Large intestine (tissue), 12 donors: Measurements from ENCODE around the gene SETD4. TPM values are rescaled to one million over a fixed set of nuclear protein-coding genes. Genes with fewer than 3 reads are reported as not detected.
A peak's percentile ranks its signal among the peaks of the same experiment; 100 is the strongest.
"Not testable (repeated sequence)": the region's sequence is repeated elsewhere in the genome, so short reads cannot be mapped to it uniquely, and the experiment has no call there.

ENCODE experiments used
- DNase-seq, 2 donors: peaks; one replicate each; pipeline versions ENCODE4 v3.0.0 to v3.0.0-alpha.2; 2013
- H3K27ac ChIP-seq: one replicate; pipeline ENCODE4 v1.5.1; 2013; ENCODE audit warnings: low read length
- H3K27me3 ChIP-seq: 2 replicates; pipeline ENCODE4 v1.6.1; 2013; ENCODE audit warnings: low read length; ENCODE audit not compliant: control insufficient read depth, insufficient read depth
- H3K36me3 ChIP-seq: 2 replicates; pipeline ENCODE4 v1.6.1; 2013; ENCODE audit warnings: low read length; ENCODE audit not compliant: control insufficient read depth, insufficient read depth
- H3K4me1 ChIP-seq: one replicate; pipeline ENCODE4 v1.6.1; 2013; ENCODE audit warnings: low read length; ENCODE audit not compliant: control insufficient read depth, insufficient read depth
- H3K4me3 ChIP-seq: one replicate; pipeline ENCODE4 v1.5.1; 2013; ENCODE audit warnings: low read length
- H3K9me3 ChIP-seq: one replicate; pipeline ENCODE4 v1.6.1; 2013; ENCODE audit warnings: mild to moderate bottlenecking, low read depth, low read length, moderate library complexity; ENCODE audit not compliant: control insufficient read depth
- WGBS: methylation state at CpG from one replicate; pipeline ENCODE4 v1.1.5; 2013; ENCODE audit warnings: low lambda C conversion rate; ENCODE audit not compliant: insufficient coverage; 5-methylcytosine and 5-hydroxymethylcytosine counted together
- long read RNA-seq, 11 donors: transcript quantifications; one replicate each; lab custom pipeline, GENCODE V29; 2026
- polyA plus RNA-seq: library from polyadenylated mRNA; unstranded; fragments of 120-200 nt; gene quantifications from one replicate; pipeline ENCODE4 v1.2.1, GENCODE V29; 2013

SETD4 gene
- 23.1 TPM for polyA plus RNA-seq
- long read RNA-seq, donor 1 = 0 reads
- long read RNA-seq, donor 2, partial matches to known transcripts = 0 of 1 reads
- long read RNA-seq, donor 2, other reads (novel, unspliced or antisense) = 0 of 1 reads
- long read RNA-seq, donor 3, partial matches to known transcripts = 5 of 5 reads
- long read RNA-seq, donor 3, other reads (novel, unspliced or antisense) = 0 of 5 reads
- long read RNA-seq, donor 4, partial matches to known transcripts = 6 of 6 reads
- long read RNA-seq, donor 4, other reads (novel, unspliced or antisense) = 0 of 6 reads
- long read RNA-seq, donor 5 = 0 reads
- long read RNA-seq, donor 6, partial matches to known transcripts = 7 of 8 reads
- long read RNA-seq, donor 6, other reads (novel, unspliced or antisense) = 0 of 8 reads
- long read RNA-seq, donor 7, partial matches to known transcripts = 6 of 7 reads
- long read RNA-seq, donor 7, other reads (novel, unspliced or antisense) = 0 of 7 reads
- long read RNA-seq, donor 8, partial matches to known transcripts = 177 of 178 reads
- long read RNA-seq, donor 8, other reads (novel, unspliced or antisense) = 0 of 178 reads
- long read RNA-seq, donor 9, partial matches to known transcripts = 0 of 2 reads
- long read RNA-seq, donor 9, other reads (novel, unspliced or antisense) = 0 of 2 reads
- long read RNA-seq, donor 10, partial matches to known transcripts = 0 of 1 reads
- long read RNA-seq, donor 10, other reads (novel, unspliced or antisense) = 0 of 1 reads
- long read RNA-seq, donor 11 = 0 reads

DNA sequence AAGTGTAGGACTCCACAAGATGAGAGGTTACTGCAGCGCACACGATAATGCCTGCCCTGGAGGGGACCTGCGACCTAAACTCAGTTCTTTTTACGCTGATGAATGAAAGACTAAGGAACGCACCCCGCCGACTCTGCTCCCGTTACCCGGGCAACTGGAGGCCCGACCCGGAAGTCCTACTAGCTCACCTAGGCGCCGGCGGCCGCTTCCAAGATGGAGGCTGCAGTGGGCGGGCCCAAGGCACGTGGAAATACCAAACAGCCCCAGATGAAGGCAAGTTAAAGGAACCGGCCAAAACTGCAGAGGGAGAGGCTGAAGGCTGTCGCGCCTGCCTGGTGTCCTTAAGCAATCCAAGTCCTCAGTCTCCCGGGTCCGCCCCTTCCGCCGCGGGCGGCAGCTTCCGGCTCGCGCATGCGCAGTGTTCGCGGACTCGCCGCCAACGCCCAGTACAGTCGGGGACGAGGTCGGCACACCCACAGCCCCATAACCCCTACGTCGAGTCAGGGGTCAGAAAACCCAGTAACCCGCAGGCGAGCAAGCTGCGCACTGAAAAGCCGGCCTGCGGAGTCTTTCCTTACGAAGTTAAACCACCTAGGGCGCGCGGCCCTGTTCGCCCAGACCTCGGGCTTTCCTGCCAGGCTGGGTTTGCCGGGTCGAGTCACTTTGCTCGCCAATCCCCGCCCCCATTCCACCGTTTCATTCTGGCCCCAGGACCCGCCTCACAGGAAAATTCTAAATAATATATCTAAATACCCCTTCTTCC lies at the start of gene SETD4:
Gene SETD4 (minus strand): TSS at position 368 of the 763 bp plus-strand sequence. CDS start 1,638 bp downstream, outside the sequence.
- Histone ChIP-seq H3K27ac (peak within 1 kb of the TSS; percentile 97), H3K4me1 (peaks cover 24% of the 10 kb centered on the region), H3K4me3 (peak within 1 kb of the TSS; percentile 95), H3K36me3 (peaks cover 26% of the 10 kb centered on the region), H3K27me3 (no peaks in the 10 kb centered on the region), H3K9me3 (no peaks in the 10 kb centered on the region)
- peak; percentile 89 to 93 for DNase-seq
- WGBS = no CpG with 5 or more reads among the region's 57 CpGs

- no peak overlapping the region for H3K4me3 ChIP-seq
- 90% methylated on average over 6 of the region's 10 CpGs for WGBS
- peaks cover 16% of the 10 kb centered on the region for H3K4me1 ChIP-seq
- peaks cover 7% of the 10 kb centered on the region for H3K27me3 ChIP-seq
- H3K36me3 ChIP-seq = no peaks in the 10 kb centered on the region
- H3K9me3 ChIP-seq = no peaks in the 10 kb centered on the region
- DNase-seq = no peak
- no peak overlapping the region for H3K27ac ChIP-seq
Measured at GRCh38 chr21:36109868-36110267, 49.5 kb upstream of the SETD4 start.

- H3K27ac ChIP-seq = no peak overlapping the region
- H3K9me3 ChIP-seq = no peaks in the 10 kb centered on the region
- no peaks in the 10 kb centered on the region for H3K36me3 ChIP-seq
- peaks cover 14% of the 10 kb centered on the region for H3K27me3 ChIP-seq
- 77% methylated on average over 3 of the region's 4 CpGs for WGBS
- DNase-seq = no peak
- H3K4me3 ChIP-seq = no peak overlapping the region
- no peaks in the 10 kb centered on the region for H3K4me1 ChIP-seq
Measured at GRCh38 chr21:36105327-36105842, 45.1 kb upstream of the SETD4 start.

DNA sequence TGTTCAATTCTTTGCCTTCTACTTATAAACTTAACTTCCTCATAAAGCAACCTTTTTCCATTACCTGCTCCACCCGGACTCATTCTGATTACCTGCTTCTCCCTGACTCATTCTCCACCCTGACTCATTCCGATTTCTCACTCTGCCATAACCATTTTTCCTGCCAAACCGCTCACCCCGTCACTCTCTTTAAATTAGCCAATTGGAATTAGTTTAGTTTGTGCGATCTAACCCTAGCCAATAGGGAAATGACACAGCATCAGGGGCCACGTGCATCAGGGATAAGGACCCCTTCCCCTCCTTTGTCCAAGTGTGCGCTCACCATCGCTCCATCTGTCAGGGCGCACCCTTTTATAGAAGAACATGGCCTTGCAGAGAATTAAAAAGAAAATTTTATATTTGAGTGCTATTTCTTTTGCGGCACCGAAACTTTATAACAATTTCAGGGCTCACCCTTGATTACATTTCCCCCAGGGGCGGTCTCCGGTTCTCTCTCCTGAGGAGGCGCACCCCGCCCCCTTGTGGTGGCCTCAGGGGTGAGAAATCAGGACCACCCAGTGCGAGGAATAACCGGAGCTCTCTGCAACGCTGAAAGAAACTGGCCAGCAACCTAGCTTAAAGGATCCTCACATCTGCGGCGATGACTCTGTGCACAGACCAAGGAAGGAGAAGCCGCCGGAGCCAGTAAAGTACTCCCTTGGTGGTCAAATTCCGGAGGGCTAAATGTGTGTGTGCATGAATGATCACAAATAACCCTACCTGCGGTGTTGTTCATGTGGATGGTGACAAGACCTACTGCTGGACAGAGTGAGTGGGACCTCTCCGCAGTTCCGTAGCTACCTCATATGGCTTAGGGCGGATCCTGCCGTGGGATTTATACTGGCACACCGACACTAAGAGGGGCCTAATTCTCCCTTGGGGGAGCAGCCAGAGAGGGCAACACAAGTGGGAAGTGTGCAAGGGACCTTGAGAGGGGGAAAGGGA lies 44.3 kb upstream of the SETD4 start:
- peaks cover 16% of the 10 kb centered on the region for H3K27me3 ChIP-seq
- H3K4me1 ChIP-seq = no peaks in the 10 kb centered on the region
- H3K27ac ChIP-seq = no peak overlapping the region
- H3K36me3 ChIP-seq = no peaks in the 10 kb centered on the region
- peak; percentile 29 to 37 for DNase-seq
- no peaks in the 10 kb centered on the region for H3K9me3 ChIP-seq
- WGBS = 60% methylated on average over 2 of the region's 29 CpGs
- H3K4me3 ChIP-seq = no peak overlapping the region

DNA sequence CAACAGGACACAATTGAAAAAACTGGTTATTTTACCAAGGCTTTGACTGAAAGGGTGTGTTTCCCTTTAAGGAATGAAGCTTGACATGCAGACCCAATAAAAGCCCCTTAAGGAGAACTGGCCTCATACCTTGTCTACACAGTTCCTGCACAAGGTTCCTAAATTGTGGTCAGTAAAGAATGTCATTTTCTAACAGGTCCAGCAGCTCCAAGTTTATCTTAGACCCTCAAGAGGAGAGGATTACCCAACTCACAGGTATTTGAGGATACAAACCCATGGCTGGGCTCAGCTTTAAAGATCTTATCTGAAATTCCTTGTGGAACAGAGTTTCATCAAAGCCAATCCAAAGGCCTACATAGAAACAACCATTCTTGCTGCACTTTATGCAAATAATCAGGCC lies 43.1 kb upstream of the SETD4 start:
- H3K4me3 ChIP-seq = no peak overlapping the region
- DNase-seq = no peak
- H3K36me3 ChIP-seq = no peaks in the 10 kb centered on the region
- no peaks in the 10 kb centered on the region for H3K4me1 ChIP-seq
- H3K27me3 ChIP-seq = peaks cover 16% of the 10 kb centered on the region
- no peaks in the 10 kb centered on the region for H3K9me3 ChIP-seq
- no peak overlapping the region for H3K27ac ChIP-seq

DNA sequence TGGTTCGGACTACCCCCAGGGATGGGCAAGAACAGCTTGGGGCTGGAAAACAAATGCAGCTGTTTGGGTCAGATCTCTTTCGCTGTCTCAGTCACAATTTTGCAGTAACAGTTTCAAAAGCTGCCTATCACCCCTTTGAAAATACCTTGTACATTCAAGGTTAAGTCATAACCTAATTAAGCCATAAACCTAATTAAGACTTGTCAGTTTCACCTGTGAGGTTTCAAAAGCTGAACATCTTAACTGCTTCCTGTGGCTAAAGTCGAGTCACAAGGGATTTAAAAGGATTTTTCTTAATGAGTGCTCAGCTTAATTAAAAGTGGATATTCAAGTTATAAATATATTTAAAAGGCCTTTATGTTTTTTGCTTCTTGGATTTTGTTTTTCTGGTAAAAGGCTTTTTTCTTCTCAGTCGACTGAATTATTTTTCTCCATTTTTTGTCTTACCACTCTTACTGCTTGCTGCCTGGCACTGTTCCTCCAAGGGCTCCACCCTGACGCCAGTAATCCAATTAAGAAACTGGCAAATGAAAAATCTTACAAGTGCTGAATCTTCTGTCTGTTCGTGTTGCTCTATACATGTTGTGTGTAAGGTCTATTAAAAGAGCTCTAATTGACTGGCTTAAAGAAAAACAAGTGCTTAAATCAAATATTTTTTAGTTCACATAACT lies 40.8 kb upstream of the SETD4 start:
- WGBS = 58% methylated on average over 3 of the region's 6 CpGs
- H3K4me1 ChIP-seq = no peaks in the 10 kb centered on the region
- no peaks in the 10 kb centered on the region for H3K36me3 ChIP-seq
- H3K9me3 ChIP-seq = no peaks in the 10 kb centered on the region
- no peak overlapping the region for H3K4me3 ChIP-seq
- no peak for DNase-seq
- peaks cover 16% of the 10 kb centered on the region for H3K27me3 ChIP-seq
- no peak overlapping the region for H3K27ac ChIP-seq

- not testable (repeated sequence) for H3K9me3 ChIP-seq, H3K4me1 ChIP-seq, H3K36me3 ChIP-seq, H3K4me3 ChIP-seq, H3K27ac ChIP-seq, DNase-seq, H3K27me3 ChIP-seq
- WGBS = no CpG with 5 or more reads among the region's 13 CpGs
Measured at GRCh38 chr21:36099695-36100211, 39.4 kb upstream of the SETD4 start.

GRCh38 chr21:36099000-36099399 lies 38.7 kb upstream of the SETD4 start:
- no peak for DNase-seq
- Histone ChIP-seq H3K9me3 (no peaks in the 10 kb centered on the region), H3K36me3 (no peaks in the 10 kb centered on the region), H3K27me3 (peaks cover 2% of the 10 kb centered on the region), H3K4me3 (no peak overlapping the region), H3K27ac (no peak overlapping the region), H3K4me1 (no peaks in the 10 kb centered on the region)
- WGBS = no CpG with 5 or more reads among the region's 3 CpGs

DNA sequence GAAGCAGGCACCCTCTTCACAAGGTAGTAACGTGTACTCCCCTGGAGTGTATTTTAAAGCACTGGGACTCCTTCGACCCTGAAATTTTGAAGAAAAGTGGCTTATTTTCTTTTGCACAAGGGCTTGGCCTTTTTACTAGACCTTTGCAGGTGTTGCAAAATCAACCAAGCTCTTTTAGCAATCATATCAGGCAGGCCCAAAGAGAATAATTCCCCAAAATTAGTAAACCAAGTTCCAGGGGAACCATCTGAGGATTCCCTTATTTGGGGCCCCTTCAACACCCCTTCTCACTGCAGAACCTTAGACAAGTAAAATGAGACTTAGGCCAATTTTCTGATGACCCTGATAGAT lies 37.8 kb upstream of the SETD4 start:
- WGBS = no CpG with 5 or more reads among the region's 2 CpGs
- Histone ChIP-seq H3K9me3 (peaks cover 2% of the 10 kb centered on the region), H3K36me3 (no peaks in the 10 kb centered on the region), H3K27me3 (peaks cover 2% of the 10 kb centered on the region), H3K4me1 (no peaks in the 10 kb centered on the region), H3K4me3 (no peak overlapping the region), H3K27ac (no peak overlapping the region)
- no peak for DNase-seq
